22Rv1 (cell line): ENCODE results near the gene SLC26A4.

Source experiments
- H3K27ac ChIP-seq: fragments of 450-650 bp; 2 replicates; pipeline ENCODE4 v1.5.1; 2017
- CTCF ChIP-seq: fragments of 450-650 bp; IDR thresholded peaks from 2 replicates; pipeline ENCODE4 v1.5.1; 2017; ENCODE audit warnings: mild to moderate bottlenecking
- ZFX ChIP-seq: fragments of 450-650 bp; IDR thresholded peaks from 2 replicates; pipeline ENCODE4 v1.6.1; 2017; ENCODE audit warnings: antibody characterized with exemption, borderline replicate concordance

Gene SLC26A4

GRCh38 chr7:107672183-107672582 is 11.6 kb downstream of the SLC26A4 start:
- no peak for TF ChIP-seq ZFX
- no peak for TF ChIP-seq CTCF
- no peak overlapping the region for H3K27ac ChIP-seq

GRCh38 chr7:107676249-107676648 is 15.6 kb downstream of the SLC26A4 start:
- H3K27ac ChIP-seq, result no peak overlapping the region
- TF ChIP-seq ZFX (no peak), CTCF (no peak)

GRCh38 chr7:107678110-107678753 is 17.6 kb downstream of the SLC26A4 start:
- no peak for TF ChIP-seq ZFX
- H3K27ac ChIP-seq, result no peak overlapping the region

- TF ChIP-seq CTCF (no peak), ZFX (no peak)
- H3K27ac ChIP-seq, result no peak overlapping the region
Measured at GRCh38 chr7:107680478-107680877, 19.9 kb downstream of the SLC26A4 start.

- no peak for TF ChIP-seq ZFX
- TF ChIP-seq CTCF, result no peak
- no peak overlapping the region for H3K27ac ChIP-seq
Measured at GRCh38 chr7:107682886-107683285, 22.3 kb downstream of the SLC26A4 start.

- TF ChIP-seq CTCF, result no peak
- no peak for TF ChIP-seq ZFX
- no peak overlapping the region for H3K27ac ChIP-seq
Measured at GRCh38 chr7:107684287-107684686, 23.7 kb downstream of the SLC26A4 start.

- TF ChIP-seq CTCF (no peak), ZFX (no peak)
- H3K27ac ChIP-seq, result no peak overlapping the region
Measured at GRCh38 chr7:107684947-107685463, 24.4 kb downstream of the SLC26A4 start.
